HFFc6 (cell line): Measurements from ENCODE around the gene NCOA3. TPM values are rescaled to one million over a fixed set of nuclear protein-coding genes. Genes with fewer than 3 reads are reported as not detected.

ENCODE experiments used
- DNase-seq: peaks from one replicate; pipeline ENCODE4 v3.0.0-alpha.2; 2018
- H3K27ac Mint-ChIP-seq: 2 replicates; pipeline ENCODE4 v1.8.0; 2020; ENCODE audit warnings: mild to moderate bottlenecking, mixed read lengths
- H3K27me3 Mint-ChIP-seq: 2 replicates; pipeline ENCODE4 v1.8.0; 2021; ENCODE audit warnings: mild to moderate bottlenecking, moderate library complexity, mixed read lengths; ENCODE audit not compliant: insufficient read depth
- H3K36me3 Mint-ChIP-seq: 2 replicates; pipeline ENCODE4 v1.8.0; 2021; ENCODE audit warnings: low read depth, mixed read lengths
- H3K4me1 Mint-ChIP-seq: 2 replicates; pipeline ENCODE4 v1.8.0; 2020; ENCODE audit warnings: low read depth, mixed read lengths
- H3K4me3 Mint-ChIP-seq: 2 replicates; pipeline ENCODE4 v1.8.0; 2020; ENCODE audit warnings: mild to moderate bottlenecking, moderate library complexity, mixed read lengths
- H3K9me3 Mint-ChIP-seq: 2 replicates; pipeline ENCODE4 v1.8.0; 2020; ENCODE audit warnings: mild to moderate bottlenecking, mixed read lengths
- total RNA-seq, 6 experiments: library from RNA; stranded (reverse); fragmentation: NEBNext Ultra II Directional; extraction: Animal tissue kit (Norgen Biotek cat#: 25700); gene quantifications; 2 replicates in 1 of 6; 3 replicates in 5 of 6; pipeline ENCODE4 v1.2.3, GENCODE V29; 2021
- TF ChIP-seq, protein P1 (sequence below): fragments of 200-600 bp; sonication (generic); IDR thresholded peaks from 2 replicates; pipeline ENCODE4 v1.5.0; 2021; ENCODE audit warnings: antibody characterized with exemption, mild to moderate bottlenecking

Gene NCOA3
- total RNA-seq, 6 experiments from 2014 or later, result 28.6 to 40.9 (median 32.7) TPM

DNA sequence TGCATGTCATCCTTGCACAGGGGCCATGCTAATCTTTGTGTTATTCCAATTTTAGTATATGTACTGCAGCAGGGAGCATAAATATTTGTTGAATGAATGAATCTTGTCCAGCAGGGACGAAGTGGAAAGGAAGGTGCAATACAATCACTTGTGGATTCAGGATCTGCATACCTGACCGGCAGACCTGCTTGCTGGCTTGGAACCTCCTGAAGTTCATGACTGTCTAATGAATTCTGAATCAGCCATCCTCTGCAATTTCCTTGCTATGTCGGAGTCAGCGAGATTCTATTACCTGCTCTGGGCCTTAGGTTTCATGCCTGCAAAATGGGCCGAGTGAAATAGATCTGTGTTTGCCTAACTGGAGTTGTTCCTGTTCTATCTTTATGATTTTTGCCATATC lies 17.4 kb upstream of the NCOA3 start:
- H3K4me1 Mint-ChIP-seq, result peaks cover 6% of the 10 kb centered on the region; the same call in 1 of the 2 replicates
- no peak for DNase-seq
- H3K27ac Mint-ChIP-seq, result no peak overlapping the region
- no peak overlapping the region for H3K4me3 Mint-ChIP-seq
- no peaks in the 10 kb centered on the region for H3K36me3 Mint-ChIP-seq
- no peaks in the 10 kb centered on the region for H3K9me3 Mint-ChIP-seq
- TF ChIP-seq, protein P1, sequence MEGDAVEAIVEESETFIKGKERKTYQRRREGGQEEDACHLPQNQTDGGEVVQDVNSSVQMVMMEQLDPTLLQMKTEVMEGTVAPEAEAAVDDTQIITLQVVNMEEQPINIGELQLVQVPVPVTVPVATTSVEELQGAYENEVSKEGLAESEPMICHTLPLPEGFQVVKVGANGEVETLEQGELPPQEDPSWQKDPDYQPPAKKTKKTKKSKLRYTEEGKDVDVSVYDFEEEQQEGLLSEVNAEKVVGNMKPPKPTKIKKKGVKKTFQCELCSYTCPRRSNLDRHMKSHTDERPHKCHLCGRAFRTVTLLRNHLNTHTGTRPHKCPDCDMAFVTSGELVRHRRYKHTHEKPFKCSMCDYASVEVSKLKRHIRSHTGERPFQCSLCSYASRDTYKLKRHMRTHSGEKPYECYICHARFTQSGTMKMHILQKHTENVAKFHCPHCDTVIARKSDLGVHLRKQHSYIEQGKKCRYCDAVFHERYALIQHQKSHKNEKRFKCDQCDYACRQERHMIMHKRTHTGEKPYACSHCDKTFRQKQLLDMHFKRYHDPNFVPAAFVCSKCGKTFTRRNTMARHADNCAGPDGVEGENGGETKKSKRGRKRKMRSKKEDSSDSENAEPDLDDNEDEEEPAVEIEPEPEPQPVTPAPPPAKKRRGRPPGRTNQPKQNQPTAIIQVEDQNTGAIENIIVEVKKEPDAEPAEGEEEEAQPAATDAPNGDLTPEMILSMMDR, result no peak
- no peaks in the 10 kb centered on the region; the same call in none of the 2 replicates for H3K27me3 Mint-ChIP-seq

DNA sequence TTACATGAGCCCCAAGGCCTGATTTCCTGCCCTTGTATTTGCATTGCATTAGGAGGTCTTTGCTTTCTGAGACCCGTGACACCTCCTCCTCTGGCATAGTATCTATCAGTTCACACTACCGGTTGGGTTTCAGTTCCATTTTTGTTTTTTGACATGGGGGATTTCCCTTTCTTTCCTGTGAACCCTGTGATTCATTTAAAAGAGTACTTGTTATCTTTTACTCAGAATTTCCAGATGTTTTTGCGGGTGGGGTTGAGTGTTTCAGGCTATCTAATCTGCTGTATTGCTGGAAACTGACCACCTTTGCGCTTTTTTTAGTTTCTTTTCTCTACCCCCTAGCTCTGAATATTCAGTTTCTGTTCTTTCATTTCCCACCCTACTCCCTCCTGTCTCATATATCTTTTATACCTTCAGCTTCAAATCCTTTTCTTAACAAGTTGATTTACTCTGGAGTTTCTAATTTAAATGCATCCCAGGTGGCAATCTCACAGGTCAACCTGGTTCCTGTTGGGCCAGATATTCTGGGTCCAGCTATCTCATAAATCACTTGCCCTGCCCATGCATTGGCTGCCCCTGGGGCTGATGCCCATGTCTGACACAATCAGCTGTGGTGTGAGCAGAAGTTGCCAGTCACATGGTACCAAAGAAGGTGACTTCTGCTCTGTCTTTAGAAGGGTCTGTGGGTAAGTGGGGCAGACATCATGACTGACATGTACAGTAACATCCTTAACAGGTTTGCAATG lies 14.3 kb upstream of the NCOA3 start:
- H3K27me3 Mint-ChIP-seq, result no peaks in the 10 kb centered on the region
- H3K36me3 Mint-ChIP-seq, result no peaks in the 10 kb centered on the region
- no peaks in the 10 kb centered on the region for H3K9me3 Mint-ChIP-seq
- no peak for DNase-seq
- no peak overlapping the region for H3K27ac Mint-ChIP-seq
- peaks cover 6% of the 10 kb centered on the region; the same call in 1 of the 2 replicates for H3K4me1 Mint-ChIP-seq
- no peak overlapping the region for H3K4me3 Mint-ChIP-seq
- TF ChIP-seq, protein P1, result no peak

DNA sequence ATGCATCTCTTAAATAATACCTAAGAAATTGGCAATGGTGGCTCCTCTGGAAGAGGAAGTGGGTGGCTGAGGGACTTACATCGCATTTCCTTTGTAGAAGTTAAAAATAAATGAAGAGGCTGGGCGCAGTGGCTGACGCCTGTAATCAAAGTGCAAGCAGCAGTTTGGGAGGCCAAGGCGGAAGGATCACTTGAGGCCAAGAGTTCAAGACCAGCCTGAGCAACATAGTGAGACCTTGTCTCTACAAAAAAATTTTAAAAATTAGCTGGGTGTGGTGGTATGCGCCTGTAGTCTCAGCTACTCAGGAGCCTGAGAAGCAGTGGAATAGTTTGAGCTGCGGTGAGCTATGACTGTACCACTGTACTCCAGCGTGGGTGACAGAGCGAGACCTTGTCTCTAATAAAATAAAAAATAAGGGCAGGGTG lies 12.2 kb upstream of the NCOA3 start:
- H3K27me3 Mint-ChIP-seq, result no peaks in the 10 kb centered on the region
- H3K27ac Mint-ChIP-seq, result no peak overlapping the region
- no peak for DNase-seq
- no peaks in the 10 kb centered on the region for H3K36me3 Mint-ChIP-seq
- H3K4me3 Mint-ChIP-seq, result no peak overlapping the region
- peaks cover 19% of the 10 kb centered on the region for H3K4me1 Mint-ChIP-seq
- H3K9me3 Mint-ChIP-seq, result no peaks in the 10 kb centered on the region
- TF ChIP-seq, protein P1, result no peak

DNA sequence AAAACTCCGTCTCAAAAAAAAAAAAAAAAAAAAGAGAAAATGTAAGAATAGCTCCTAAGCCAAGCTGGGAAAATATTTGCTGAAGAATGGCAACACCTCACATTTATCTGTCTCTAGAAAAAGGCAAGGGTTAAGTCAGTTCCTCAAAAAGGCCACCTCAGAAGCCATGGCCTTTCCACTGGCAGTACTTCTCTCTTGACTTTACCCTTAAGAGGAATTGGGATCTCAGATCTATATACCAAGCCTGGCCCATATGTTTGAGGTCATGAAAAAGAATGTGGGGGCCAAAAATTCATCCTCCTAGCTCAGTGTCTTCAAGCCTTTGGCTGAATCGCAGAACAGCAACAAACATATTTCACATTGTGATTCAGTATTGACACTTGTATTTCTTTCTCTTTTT lies 10.9 kb upstream of the NCOA3 start:
- no peak overlapping the region for H3K4me3 Mint-ChIP-seq
- TF ChIP-seq, protein P1, result no peak
- no peaks in the 10 kb centered on the region for H3K9me3 Mint-ChIP-seq
- no peak for DNase-seq
- peaks cover 19% of the 10 kb centered on the region for H3K4me1 Mint-ChIP-seq
- H3K27ac Mint-ChIP-seq, result no peak overlapping the region
- H3K27me3 Mint-ChIP-seq, result peaks cover 2% of the 10 kb centered on the region; the same call in 1 of the 2 replicates
- H3K36me3 Mint-ChIP-seq, result no peaks in the 10 kb centered on the region

DNA sequence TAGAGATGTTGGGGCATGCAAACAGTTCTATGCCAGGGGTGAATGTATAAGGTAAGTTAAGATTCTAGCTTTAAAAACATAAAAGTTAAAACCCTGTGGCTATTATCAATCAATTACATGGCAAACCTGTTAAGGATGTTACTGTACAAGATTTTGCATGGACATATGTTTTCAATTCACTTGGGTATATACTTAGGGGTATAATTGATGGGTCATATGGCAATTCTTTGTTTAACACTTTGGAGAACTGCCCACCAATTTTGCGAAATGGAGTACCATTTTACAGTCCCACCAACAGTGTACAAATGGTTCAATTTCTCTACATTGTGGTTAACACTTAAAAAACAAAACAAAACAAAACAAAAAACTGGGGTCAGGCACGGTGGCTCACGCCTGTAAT lies 9.4 kb upstream of the NCOA3 start:
- H3K27ac Mint-ChIP-seq, result no peak overlapping the region
- H3K4me3 Mint-ChIP-seq, result no peak overlapping the region
- H3K4me1 Mint-ChIP-seq, result peaks cover 17% of the 10 kb centered on the region
- no peaks in the 10 kb centered on the region for H3K9me3 Mint-ChIP-seq
- TF ChIP-seq, protein P1, result no peak
- no peak for DNase-seq
- H3K27me3 Mint-ChIP-seq, result peaks cover 2% of the 10 kb centered on the region; the same call in 1 of the 2 replicates
- no peaks in the 10 kb centered on the region for H3K36me3 Mint-ChIP-seq
